Measurements from ENCODE around the gene PCDHA2.

GRCh38 chr5:140823475-140823874 is 28.8 kb downstream of the PCDHA2 start:
- TF ChIP-seq CTCF (IDR thresholded peaks at IDR 0.05; ENCODE audit: extremely low read depth in 1 of 2, insufficient read depth in 1 of 2, low read depth in 1 of 2, low read length in 2 of 2): no peak
- TF ChIP-seq, protein P1, sequence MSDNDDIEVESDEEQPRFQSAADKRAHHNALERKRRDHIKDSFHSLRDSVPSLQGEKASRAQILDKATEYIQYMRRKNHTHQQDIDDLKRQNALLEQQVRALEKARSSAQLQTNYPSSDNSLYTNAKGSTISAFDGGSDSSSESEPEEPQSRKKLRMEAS (IDR thresholded peaks at IDR 0.05; ENCODE audit: insufficient read depth, insufficient read length): no peak
- no peak for TF ChIP-seq POLR2A (IDR thresholded peaks at IDR 0.05; ENCODE audit: low read depth, low read length)
- TF ChIP-seq POLR2AphosphoS5 (IDR thresholded peaks at IDR 0.05; ENCODE audit: insufficient read depth, low read depth, low read length): no peak
- no peak for TF ChIP-seq FOS (IDR thresholded peaks at IDR 0.05; ENCODE audit: borderline replicate concordance, insufficient read depth, low read length)
- no peak for TF ChIP-seq EZH2 (IDR thresholded peaks at IDR 0.05; ENCODE audit: borderline replicate concordance, low read depth, low read length, severe bottlenecking)
- TF ChIP-seq MYC (IDR thresholded peaks at IDR 0.05; ENCODE audit: low read depth, low read length): no peak

Data from endothelial cell of umbilical vein (primary cell).